Measurements from ENCODE around the gene OR8B8.
"Not testable (repeated sequence)": the region's sequence is repeated elsewhere in the genome, so short reads cannot be mapped to it uniquely, and the experiment has no call there.

The OR8B8 gene

GRCh38 chr11:124465368-124465767 is 19.9 kb upstream of the OR8B8 start:
- no peak for DNase-seq (ENCODE audit: low spot score)
- TF ChIP-seq CTCF (IDR thresholded peaks at IDR 0.05; ENCODE audit: borderline replicate concordance, control extremely low read depth, extremely low read depth, insufficient read depth, missing control alignments), result no peak
- in situ Hi-C loops (cut with MboI; ENCODE audit: low sequenced_read_pairs, unreplicated experiment), result no loop called here

- TF ChIP-seq CTCF (IDR thresholded peaks at IDR 0.05; ENCODE audit: borderline replicate concordance, control extremely low read depth, extremely low read depth, insufficient read depth, missing control alignments), result no peak
- in situ Hi-C loops (cut with MboI; ENCODE audit: low sequenced_read_pairs, unreplicated experiment), result no loop called here
Measured at GRCh38 chr11:124463990-124464389, 18.5 kb upstream of the OR8B8 start.

GRCh38 chr11:124463324-124463723 is 17.8 kb upstream of the OR8B8 start:
- in situ Hi-C loops (cut with MboI; ENCODE audit: low sequenced_read_pairs, unreplicated experiment), result no loop called here
- TF ChIP-seq CTCF (IDR thresholded peaks at IDR 0.05; ENCODE audit: borderline replicate concordance, control extremely low read depth, extremely low read depth, insufficient read depth, missing control alignments), result no peak
- no peak for DNase-seq (ENCODE audit: low spot score)

More at GRCh38 chr11:124463990-124464389, 18.5 kb upstream of the OR8B8 start:
- DNase-seq (ENCODE audit: low spot score), result no peak

- in situ Hi-C loops (cut with MboI; ENCODE audit: low sequenced_read_pairs, unreplicated experiment), result no loop called here
- DNase-seq (ENCODE audit: low spot score), result no peak
- TF ChIP-seq CTCF (IDR thresholded peaks at IDR 0.05; ENCODE audit: borderline replicate concordance, control extremely low read depth, extremely low read depth, insufficient read depth, missing control alignments), result no peak
Measured at GRCh38 chr11:124460459-124460858, 15.0 kb upstream of the OR8B8 start.

- DNase-seq (ENCODE audit: low spot score); in situ Hi-C loops (cut with MboI; ENCODE audit: low sequenced_read_pairs, unreplicated experiment): not testable (repeated sequence)
Measured at GRCh38 chr11:124459379-124459778, 13.9 kb upstream of the OR8B8 start.

GRCh38 chr11:124454552-124454951 is 9.1 kb upstream of the OR8B8 start:
- in situ Hi-C loops (cut with MboI; ENCODE audit: low sequenced_read_pairs, unreplicated experiment), result no loop called here
- TF ChIP-seq CTCF (IDR thresholded peaks at IDR 0.05; ENCODE audit: borderline replicate concordance, control extremely low read depth, extremely low read depth, insufficient read depth, missing control alignments), result no peak
- DNase-seq (ENCODE audit: low spot score), result no peak

- DNase-seq (ENCODE audit: low spot score), result no peak
- no peak for TF ChIP-seq CTCF (IDR thresholded peaks at IDR 0.05; ENCODE audit: borderline replicate concordance, control extremely low read depth, extremely low read depth, insufficient read depth, missing control alignments)
- in situ Hi-C loops (cut with MboI; ENCODE audit: low sequenced_read_pairs, unreplicated experiment), result no loop called here
Measured at GRCh38 chr11:124446916-124447315, 1.4 kb upstream of the OR8B8 start.
